ENCODE results near the gene NPHS1.

- TF ChIP-seq CTCF (conservative IDR thresholded peaks at IDR 0.05; ENCODE audit: low read depth, low read length) (no peak), EZH2 (IDR thresholded peaks at IDR 0.05; ENCODE audit: low read length, unreplicated experiment) (no peak)
These were observed 60.5 kb downstream of the NPHS1 start for GRCh38 chr19:35791814-35792279.

All from PC-3 (cell line).